Activated naive CD8-positive, alpha-beta T cell treated with anti-CD3 and anti-CD28 coated beads, Interleukin-2, amount 50 U/mL, for 16 hours (primary cell): ENCODE data around the gene PRKG1.
"Not testable (repeated sequence)": the region's sequence is repeated elsewhere in the genome, so short reads cannot be mapped to it uniquely, and the experiment has no call there.

Experiments used
- DNase-seq: peaks from one replicate; pipeline ENCODE4 v3.0.0-alpha.2; 2020; ENCODE audit warnings: low read depth, low spot score

PRKG1 gene

DNA sequence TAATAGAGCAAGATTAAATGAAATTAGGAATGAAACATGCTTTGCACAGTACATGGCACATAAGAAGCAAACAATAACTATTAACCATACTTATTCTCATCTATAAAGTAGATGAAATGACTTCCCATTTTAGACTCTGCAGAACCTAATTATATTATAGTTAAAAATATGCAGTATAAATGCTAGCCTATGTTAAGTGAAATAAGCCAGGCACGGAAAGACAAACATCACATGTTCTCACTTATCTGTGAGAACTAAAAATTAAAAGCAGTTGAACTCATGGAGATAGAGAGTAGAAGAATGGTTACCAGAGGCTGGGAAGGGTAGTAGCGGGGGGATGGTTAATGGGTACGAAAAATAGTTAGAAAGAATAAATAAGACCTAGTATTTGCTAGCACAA is 247.0 kb downstream of the PRKG1 start:
- no peak for DNase-seq

DNA sequence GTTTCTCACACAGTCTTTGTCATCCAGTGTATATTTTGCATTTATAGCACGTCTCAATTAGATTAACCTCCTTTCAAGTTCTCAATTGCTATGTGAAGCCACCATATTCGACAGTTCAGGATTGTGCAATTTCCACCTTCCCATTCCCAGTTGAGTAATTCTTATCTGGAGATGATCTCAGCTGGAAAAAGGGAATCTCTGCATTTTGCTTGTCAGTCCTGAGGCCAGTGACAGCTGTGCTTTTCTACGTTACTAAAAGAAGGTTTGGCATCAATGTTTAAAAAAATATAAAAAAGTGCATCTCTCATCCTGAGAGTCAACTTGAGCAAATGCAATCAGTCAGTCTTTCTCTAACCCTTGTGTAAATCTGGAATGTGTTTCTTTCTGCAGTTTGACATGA is 247.7 kb downstream of the PRKG1 start:
- no peak for DNase-seq

DNA sequence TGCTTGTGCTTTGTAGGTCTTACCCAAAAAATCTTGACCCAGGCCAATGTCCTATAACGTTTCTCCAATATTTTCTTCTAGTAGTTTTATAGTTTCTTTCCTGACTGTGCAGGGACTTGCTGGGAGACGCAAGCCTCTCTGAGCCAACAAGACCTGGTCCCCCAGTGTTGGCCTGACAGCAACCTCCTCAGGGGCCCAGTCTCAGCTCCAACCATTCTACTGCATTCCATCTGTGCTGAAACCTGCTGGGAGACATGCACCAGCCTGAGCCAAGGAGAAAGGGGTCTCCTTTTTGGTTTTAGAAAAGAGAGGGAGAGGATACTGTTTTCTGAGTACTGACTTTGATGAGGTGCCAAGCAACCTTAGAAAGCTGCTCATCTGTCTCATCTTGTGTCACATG is 251.4 kb downstream of the PRKG1 start:
- no peak for DNase-seq

GRCh38 chr10:51326174-51326573 is 251.9 kb downstream of the PRKG1 start:
- no peak for DNase-seq

- no peak for DNase-seq
Measured at GRCh38 chr10:51327432-51327831, 253.1 kb downstream of the PRKG1 start.

DNA sequence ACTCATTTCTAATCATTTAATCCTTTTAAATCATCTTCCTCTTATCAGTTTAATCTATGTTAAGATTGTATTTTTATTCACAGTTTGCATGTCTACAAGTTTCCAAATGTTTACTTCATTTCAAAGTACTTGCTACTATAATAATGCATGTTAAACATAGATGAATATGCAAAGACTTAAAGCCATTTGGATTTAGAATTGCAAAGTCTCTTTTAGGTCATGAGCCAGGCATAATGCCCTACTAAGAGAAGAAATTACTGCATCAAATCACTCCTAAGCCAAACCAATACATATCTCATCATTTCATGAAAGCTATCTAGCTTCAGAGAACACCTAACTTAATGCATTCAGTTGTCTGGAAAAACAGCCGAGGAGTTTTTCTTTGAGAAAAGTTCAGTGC is 266.1 kb downstream of the PRKG1 start:
- no peak for DNase-seq

GRCh38 chr10:51340845-51341610 is 266.7 kb downstream of the PRKG1 start:
- no peak for DNase-seq

GRCh38 chr10:51341745-51342144 is 267.5 kb downstream of the PRKG1 start:
- DNase-seq: not testable (repeated sequence)

DNA sequence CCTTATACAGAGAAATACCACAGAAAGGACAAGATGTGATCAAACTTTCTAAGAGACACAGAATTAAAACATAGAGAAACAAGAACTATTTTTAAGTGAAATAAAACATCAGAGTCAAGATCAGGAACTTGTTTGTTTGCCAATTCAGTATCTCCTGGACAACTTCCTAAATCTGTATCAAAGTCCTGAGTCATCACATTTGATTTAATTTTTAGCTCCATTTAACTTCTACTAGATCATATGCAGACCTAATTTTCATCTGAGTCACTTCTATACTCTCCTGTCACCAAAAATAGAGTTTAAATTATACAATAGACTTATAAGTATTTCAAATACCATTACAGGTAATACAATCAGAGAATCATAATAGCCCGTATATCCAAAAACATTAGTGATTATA is 268.1 kb downstream of the PRKG1 start:
- no peak for DNase-seq

DNA sequence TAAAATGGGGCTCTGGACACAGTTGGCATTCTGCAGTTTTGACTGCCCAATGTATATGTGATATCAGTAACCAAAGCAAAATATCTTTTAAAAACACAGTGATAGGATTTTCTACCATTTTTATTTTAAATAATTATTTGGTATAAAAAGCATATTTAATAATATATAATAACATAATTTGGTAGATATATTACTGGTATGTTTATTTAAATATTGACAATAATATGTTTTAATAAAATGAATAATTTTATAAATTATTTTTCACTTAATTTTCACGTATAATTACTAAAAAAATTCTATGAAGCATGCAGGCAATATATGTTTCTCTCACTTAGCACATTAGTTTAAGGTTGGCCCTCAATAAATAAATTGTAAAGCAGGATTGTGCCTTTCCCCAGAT is 269.1 kb downstream of the PRKG1 start:
- no peak for DNase-seq

DNA sequence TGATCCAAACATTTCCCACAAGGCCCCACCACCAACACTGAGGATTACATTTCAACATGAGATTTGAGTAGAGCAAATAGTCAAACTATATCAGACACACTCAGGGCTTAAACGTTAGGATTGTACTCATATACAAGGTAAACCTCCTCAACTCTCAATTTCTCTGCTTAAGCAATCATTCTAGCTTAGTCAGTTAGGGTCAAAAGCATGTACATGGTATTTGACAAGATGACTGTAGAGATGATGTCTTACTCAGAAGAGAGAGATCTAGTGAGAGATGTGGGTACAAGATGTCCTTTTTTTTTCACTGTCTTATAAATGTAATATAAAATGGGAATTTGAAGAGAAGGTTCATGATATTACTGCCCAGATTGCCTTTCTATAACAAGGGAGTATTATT is 270.1 kb downstream of the PRKG1 start:
- no peak for DNase-seq

DNA sequence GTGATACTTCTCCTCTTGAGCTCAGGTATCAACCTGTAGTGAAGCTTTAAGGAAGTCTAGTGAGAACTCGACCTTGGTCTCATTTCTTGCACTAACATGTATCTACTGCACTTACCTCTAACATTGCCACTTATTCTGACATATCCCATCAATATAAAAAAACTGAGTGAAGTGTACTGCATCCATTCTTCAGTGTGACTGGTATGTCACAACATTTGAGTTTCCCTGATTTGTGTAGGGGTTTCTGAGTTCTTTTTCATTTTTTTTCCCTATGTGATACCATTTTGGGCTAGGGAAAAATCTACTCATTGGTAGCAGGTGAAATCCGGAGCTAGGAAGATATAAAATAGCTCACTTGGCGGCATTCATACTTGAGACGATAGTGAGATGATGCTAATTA is 274.3 kb downstream of the PRKG1 start:
- DNase-seq: no peak

- no peak for DNase-seq
Measured at GRCh38 chr10:51357170-51357569, 282.9 kb downstream of the PRKG1 start.

- no peak for DNase-seq
Measured at GRCh38 chr10:51358227-51358626, 283.9 kb downstream of the PRKG1 start.

DNA sequence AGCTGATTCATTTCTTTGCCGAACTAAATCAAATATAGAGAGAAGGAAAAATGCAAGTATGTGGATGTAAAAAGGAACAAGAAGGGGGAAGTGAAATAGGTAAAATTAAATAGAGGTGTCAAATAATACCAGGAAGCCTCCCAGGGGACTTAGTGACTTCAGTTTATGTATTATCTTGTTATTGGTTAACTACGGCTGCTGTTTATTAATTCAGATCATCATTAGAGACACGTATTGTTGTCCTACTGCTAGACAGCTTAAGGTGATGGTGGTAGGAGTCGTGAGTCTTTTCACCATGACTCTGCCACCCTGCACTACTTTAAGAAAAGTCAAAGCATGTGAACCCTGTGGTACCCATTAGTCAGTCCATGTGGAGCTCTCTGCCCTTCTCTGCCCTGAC is 289.1 kb downstream of the PRKG1 start:
- no peak for DNase-seq

DNA sequence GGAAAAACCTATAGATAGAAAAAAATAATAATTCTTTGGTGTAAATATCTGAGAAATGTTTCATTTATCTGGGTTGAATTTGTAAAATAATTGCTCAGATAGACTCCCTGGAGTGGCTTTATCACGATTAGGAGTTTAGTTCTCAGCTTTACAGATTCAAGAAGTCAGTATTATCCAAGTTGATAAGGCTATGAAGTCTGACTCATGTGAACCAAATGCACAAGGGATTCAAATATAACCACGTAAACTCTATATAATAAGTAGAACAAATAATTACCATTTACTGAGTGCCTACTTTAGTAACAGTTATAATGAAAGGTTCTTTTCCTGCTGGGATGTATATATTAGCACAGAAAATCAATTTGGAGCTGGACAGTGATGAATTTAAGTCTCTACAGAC is 290.4 kb downstream of the PRKG1 start:
- DNase-seq: no peak

GRCh38 chr10:51366044-51366443 is 291.8 kb downstream of the PRKG1 start:
- DNase-seq: no peak

DNA sequence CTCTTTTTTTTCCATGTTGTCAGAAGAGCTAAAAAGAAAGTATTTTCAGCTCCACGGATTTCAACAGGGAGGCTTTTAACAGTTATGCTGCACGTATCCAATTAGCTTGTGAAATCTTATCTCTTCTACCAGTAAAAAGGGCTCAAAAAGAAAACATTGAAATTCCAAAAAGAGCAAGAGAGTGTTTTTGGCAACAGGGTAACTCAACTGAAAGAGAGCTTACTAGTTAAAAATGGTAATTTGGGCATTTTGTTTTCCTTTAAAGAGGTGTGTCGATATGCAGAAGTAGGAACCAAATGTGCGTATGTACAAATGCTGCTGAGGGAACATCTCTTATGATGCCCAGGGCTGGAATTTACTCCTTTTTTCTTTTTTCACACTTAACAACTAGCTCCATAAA is 292.8 kb downstream of the PRKG1 start:
- no peak for DNase-seq

- DNase-seq: no peak
Measured at GRCh38 chr10:51367694-51368093, 293.4 kb downstream of the PRKG1 start.

DNA sequence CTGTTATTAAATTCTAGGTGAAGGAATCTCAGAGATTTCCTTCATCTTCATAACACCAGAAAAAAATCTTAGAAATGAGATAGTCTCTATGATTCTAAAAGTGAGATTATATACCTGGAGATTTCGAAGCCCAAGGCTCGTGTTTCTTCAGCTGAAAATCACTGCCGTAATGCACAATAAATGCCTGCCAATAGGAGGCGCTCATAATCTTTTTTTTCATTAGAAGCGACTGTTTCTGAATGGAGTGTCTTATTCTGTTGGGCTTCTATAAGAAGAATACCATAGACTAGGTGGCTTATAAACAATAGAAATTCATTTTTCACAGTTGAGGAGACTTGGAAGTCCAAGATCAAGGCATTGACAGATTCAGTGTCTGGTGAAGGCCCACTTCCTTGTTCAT is 294.7 kb downstream of the PRKG1 start:
- DNase-seq: no peak

DNA sequence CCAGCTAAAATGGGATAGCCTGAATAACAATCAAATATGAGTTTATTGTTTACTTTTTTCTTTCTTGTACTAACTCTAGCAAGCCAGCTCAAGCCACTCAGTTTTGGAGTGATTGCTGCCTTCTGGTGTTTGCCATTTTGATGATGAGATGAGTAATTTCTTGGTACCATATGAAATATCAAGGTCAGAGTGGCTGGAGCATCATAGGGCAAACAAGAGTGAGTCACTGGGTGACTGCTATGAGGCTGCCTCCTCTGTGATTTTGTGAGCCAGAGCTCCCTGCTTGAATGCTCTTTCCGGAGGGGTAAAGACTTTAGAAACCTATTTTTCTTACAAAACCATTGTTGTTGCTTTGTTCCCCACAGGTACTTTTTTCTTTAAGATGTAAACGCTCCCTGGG is 295.6 kb downstream of the PRKG1 start:
- no peak for DNase-seq

- no peak for DNase-seq
Measured at GRCh38 chr10:51371743-51372142, 297.5 kb downstream of the PRKG1 start.

- DNase-seq: no peak
Measured at GRCh38 chr10:51375790-51376189, 301.5 kb downstream of the PRKG1 start.
